ENCODE results near the gene SMIM41.
A peak's percentile ranks its signal among the peaks of the same experiment; 100 is the strongest.
"Not testable (repeated sequence)": the region's sequence is repeated elsewhere in the genome, so short reads cannot be mapped to it uniquely, and the experiment has no call there.

Gene SMIM41

GRCh38 chr12:52085682-52086180, 6.2 kb downstream of the SMIM41 start:
- DNase-seq (ENCODE audit: low read depth) = no peak

- DNase-seq (ENCODE audit: low read depth) = no peak
Observed at GRCh38 chr12:52086366-52086765, 6.9 kb downstream of the SMIM41 start.

DNA sequence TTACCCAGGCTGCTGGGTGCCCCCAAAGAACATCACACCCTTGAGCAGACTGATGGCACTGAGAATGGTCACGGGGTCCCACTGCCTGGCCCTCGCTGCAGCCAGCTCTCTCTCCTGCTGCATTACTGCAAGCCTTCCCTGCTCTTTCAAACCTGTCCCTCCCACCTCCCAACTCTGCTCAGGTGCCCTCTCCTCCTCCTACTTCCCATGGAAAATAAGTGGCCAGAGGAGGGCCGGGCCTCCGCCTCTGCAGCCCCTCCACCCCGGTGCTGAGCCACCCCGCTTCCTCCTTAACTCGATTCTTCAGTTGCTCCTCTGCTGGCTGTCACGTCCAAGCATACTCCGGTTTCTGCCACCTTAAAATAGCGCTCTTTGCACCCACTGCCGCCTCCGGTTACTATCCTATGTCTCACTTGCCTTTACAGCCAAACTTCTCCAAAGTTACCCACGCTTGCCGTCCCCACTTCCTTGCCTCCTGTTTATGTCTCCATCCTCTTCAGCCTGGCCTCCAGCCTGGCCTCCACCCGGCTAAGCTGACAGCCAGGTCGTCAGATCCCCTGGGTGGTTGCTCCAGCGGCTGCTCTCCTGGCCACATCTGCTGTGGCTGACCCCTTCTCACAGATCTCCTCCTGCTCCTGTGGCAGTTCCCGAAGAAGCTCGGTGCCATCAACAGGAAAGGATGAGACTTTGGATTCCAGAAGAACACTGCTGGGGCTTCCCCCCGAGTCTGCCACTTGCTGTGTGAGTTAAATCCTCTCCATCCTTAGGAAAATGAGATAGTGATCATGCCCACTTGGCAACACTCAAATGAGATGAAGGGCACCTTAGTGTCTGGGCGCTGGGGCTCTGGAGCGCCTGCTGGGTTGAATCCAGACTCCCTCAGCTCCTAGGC, 7.7 kb downstream of the SMIM41 start:
- DNase-seq (ENCODE audit: low read depth) = no peak

- no peak for DNase-seq (ENCODE audit: low read depth)
Observed at GRCh38 chr12:52087961-52088820, 8.7 kb downstream of the SMIM41 start.

DNA sequence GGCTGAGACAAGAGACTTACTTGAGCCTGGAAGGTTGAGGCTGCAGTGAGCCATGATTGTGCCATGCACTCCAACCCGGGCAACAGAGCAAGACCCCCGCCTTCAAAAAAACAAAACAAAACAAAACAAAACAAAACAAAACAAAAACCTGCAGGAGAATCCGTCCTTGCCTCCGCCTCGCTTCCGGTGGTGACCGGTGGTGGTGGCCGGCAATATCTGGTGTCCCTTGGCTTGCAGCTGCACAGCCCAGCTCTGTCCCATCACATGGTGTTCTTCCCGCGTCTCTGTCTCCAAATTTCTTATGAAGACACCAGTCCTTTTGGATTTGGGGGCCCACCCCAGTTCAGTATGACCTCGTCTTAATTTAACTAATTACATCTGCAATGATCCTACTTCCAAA, 10.0 kb downstream of the SMIM41 start:
- DNase-seq (ENCODE audit: low read depth) = no peak

- no peak for DNase-seq (ENCODE audit: low read depth)
Observed at GRCh38 chr12:52090291-52090690, 10.8 kb downstream of the SMIM41 start.

DNA sequence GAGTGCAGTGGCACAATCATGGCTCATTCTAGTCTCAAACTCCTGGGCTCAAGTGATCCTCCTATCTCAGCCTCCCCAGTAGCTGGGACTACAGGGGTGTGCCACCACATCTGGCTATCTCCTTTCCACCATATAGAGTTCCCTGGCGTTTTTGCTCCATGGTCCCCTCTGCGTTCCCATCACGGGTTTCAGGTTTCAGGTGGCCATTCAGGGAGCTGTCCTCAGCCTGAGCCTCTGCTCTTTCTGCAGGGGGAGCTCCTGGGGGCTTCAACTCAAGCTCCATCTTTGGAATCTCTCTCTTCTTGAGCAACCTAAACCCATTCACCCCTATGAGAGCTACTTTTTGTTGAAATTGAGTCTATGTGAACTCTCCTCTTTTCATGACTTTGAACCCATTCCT, 11.6 kb downstream of the SMIM41 start:
- DNase-seq (ENCODE audit: low read depth) = no peak

DNA sequence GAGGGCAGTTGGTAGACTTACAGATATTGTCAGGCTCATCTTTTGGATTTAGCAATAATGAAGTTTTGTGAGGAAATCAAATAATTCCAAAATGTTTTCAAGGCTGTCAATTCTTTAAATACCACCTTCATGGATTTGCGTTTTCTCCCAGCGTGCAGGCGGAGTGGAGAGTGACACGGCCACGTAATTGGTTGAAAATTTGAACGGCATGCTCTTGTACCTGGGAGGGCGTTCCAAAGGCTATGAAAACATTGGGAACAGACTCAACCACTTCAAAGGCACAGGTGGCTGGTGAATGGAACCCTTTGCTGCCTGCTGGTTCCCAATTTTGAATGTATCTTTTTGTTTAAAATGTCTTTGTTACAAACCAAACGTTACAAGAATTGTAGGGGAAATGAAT, 12.4 kb downstream of the SMIM41 start:
- DNase-seq (ENCODE audit: low read depth) = no peak

DNA sequence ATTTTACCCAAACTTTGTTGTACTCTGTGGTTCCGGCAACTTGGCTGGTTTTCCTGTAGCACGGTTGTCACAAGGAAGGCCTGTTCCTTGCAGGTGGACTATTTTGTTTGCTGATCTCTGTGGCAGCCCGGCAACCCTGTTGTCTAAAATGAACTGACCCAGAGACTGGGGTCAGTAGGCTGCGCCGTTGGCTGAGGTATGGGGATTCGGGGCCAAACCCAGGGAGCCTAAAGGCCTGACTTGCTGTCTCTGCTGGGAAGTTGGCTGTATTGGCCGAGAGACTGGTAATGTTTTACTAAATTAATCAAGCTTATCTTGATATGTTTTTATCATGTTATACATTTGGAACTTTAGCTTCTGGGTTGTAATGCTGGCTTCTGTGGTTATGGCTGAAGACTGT, 13.8 kb downstream of the SMIM41 start:
- no peak for DNase-seq (ENCODE audit: low read depth)

DNA sequence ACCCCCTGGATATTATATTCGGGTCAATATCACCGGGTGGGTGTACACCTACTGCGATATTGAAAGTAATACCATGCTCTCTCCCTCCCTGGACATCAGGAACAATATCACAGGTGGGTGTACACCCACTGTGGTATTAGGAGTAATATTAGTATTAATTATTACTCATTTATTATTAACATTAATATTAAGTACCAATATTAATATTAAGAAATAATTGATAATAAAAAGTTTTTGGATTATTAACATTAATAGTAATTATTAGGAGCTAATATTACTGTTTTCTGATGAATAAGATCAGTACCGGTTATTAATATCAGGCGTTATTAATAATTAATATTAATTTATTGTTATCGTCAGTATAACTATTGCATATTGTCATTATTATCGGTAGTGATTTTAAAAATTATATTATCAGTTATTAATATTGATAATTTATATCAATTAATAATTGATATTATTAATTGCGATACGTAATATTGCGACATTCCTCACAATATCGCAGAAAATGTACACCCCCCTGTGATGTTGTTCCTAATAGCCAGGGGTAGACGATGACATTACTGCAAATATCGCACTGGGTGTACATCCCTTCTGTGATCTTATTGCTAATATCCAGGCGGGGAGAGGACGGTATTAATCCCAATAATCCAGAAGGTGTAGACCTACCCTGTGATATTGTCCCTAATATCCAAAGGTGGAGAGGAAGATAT, 17.0 kb downstream of the SMIM41 start:
- no peak for DNase-seq (ENCODE audit: low read depth)

DNA sequence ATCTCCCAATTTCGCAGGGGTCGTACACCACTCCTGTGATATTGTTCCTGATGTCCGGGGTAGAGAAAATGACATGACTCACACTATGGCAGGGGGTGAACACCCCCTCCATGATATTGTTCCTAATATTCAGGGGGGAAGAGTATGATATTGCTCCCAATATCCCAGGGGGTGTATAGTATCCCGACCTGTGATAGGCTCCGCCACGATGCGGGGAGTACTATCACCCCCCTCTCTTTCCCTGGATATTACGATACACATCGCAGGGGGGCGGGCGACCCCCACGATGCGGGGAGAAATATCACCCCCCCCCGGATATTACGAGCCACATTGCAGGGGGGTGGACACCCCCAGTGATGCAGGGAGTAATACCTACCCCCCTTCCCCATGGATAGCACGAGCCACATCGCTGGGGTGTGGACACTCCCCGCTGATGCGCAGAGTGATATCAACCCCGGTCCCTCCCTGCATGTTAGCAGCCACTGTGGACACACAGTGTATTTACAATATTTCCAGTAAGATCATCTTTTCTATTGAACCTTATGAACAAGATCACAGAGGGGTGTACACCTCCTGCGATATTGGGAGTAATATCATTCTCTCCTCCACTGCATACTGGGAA, 17.7 kb downstream of the SMIM41 start:
- DNase-seq (ENCODE audit: low read depth) = no peak

GRCh38 chr12:52104431-52105089, 25.1 kb downstream of the SMIM41 start:
- not testable (repeated sequence) for DNase-seq (ENCODE audit: low read depth)

DNA sequence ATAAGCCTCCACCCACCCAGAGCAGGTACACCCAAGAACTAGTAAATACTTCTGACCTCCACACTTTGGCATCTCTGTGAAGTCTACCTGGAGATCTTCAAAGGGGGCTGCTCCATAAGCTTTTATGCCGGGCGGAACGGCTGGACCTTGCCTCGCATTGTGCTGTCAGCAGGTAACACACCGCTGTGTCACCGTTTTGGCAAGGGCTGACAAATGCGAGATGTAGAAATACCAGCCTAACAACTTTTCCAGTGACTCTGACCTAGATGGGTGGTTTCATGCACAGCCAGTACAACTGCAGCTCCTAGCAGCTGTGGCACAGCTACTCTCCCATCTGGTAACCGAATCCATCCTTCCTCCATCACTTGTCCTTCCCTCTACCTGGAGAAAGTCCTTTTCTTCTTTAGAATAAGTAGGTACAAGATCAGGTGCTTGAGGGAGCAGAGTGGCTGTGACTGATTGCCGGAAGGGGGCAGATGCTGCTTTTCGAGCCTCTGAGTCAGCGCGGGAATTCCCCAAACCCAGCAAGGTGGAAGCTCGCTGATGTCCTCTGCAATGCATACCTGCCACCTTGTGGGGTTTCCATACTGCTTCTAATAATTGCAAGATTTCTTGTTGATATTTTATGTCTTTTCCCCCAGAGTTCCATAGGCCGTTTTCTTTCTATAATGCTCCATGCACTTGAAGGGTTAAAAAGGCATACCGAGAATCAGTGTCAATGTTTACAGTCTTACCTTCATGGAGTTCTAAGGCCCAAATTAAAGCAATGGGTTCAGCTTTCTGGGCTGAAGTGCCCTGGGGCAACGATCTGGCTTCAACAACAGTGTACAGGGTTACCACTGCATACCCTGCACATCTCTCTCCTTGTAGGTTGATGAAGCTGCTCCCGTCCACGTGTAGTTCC, 37.0 kb downstream of the SMIM41 start:
- peak; percentile 26 for DNase-seq (ENCODE audit: low read depth)

- not testable (repeated sequence) for DNase-seq (ENCODE audit: low read depth)
Observed at GRCh38 chr12:52117806-52118475, 38.4 kb downstream of the SMIM41 start.

- DNase-seq (ENCODE audit: low read depth) = no peak
Observed at GRCh38 chr12:52119398-52120254, 40.1 kb downstream of the SMIM41 start.

GRCh38 chr12:52120951-52121823, 41.7 kb downstream of the SMIM41 start:
- no peak for DNase-seq (ENCODE audit: low read depth)

- peak; percentile 42 for DNase-seq (ENCODE audit: low read depth)
Observed at GRCh38 chr12:52121824-52122539, 42.5 kb downstream of the SMIM41 start.
